Memory B cell (primary cell): ENCODE measurements around the gene NCOR1.
"Not testable (repeated sequence)": the region's sequence is repeated elsewhere in the genome, so short reads cannot be mapped to it uniquely, and the experiment has no call there.

Source experiments
- ATAC-seq: fragments of 150-1000 bp; cut with Tn5 transposase; 2 replicates; pipeline ENCODE4 v1.10.0; 2021; ENCODE audit warnings: low read depth, mild to moderate bottlenecking, moderate library complexity
- DNase-seq, 2 donors: peaks; one replicate each; pipeline ENCODE4 v3.0.0; 2022; ENCODE audit warnings: low spot score in 2 of 2
- H3K27ac Mint-ChIP-seq: one replicate; pipeline ENCODE4 v1.8.0; 2022; ENCODE audit warnings: mild to moderate bottlenecking, moderate library complexity, mixed read lengths
- H3K27me3 Mint-ChIP-seq: one replicate; pipeline ENCODE4 v1.8.0; 2022; ENCODE audit warnings: mixed read lengths
- H3K36me3 Mint-ChIP-seq: one replicate; pipeline ENCODE4 v1.8.0; 2022; ENCODE audit warnings: mild to moderate bottlenecking, mixed read lengths
- H3K4me1 Mint-ChIP-seq: one replicate; pipeline ENCODE4 v1.8.0; 2022; ENCODE audit warnings: mixed read lengths
- H3K4me3 Mint-ChIP-seq: one replicate; pipeline ENCODE4 v1.8.0; 2022; ENCODE audit warnings: mild to moderate bottlenecking, moderate library complexity, mixed read lengths
- H3K9me3 Mint-ChIP-seq: one replicate; pipeline ENCODE4 v1.8.0; 2022; ENCODE audit warnings: mixed read lengths

NCOR1 gene

DNA sequence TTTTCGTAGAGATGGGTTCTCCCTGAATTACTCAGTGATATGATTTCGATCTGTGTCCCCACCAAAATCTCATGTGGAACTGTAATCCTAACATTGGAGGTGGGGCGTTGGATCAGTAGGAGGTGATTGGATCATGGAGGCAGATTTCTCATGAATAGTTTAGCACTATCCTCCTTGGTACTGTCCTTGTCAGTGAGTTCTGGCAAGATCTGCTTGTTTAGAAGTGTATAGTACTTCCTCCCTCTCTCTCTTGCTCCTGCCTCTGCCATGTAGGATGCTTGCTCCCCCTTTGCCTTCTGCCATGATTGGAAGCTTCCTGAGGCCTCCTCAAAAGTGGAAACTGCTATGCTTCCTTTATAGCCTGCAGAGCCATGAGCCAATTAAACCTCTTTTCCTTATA is 24.6 kb upstream of the NCOR1 start:
- H3K4me1 Mint-ChIP-seq = peaks cover 10% of the 10 kb centered on the region
- DNase-seq (no peak), ATAC-seq (no peak)
- H3K9me3 Mint-ChIP-seq = no peaks in the 10 kb centered on the region
- H3K27ac Mint-ChIP-seq = no peak overlapping the region
- H3K4me3 Mint-ChIP-seq = no peak overlapping the region
- H3K27me3 Mint-ChIP-seq = no peaks in the 10 kb centered on the region
- peaks cover 8% of the 10 kb centered on the region for H3K36me3 Mint-ChIP-seq

DNA sequence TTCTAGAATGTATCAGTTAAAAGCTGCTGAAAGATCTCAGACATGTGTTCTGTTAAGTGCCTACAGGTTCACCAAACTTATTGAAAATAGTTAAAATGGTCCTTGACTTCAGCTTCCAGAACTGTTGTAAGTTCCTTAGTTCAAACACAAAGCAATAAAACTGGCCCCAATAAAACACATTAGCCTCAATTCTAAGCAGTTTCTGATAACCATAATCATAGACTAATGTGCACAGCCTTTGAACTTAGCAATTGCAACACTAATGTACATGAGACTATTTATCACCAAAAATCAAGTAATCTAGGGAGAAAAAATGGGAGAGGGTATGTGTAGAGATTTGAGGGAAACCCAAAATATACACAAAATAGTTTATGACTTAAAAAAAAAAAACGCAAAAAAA is 17.1 kb upstream of the NCOR1 start:
- ATAC-seq = no peak
- no peaks in the 10 kb centered on the region for H3K27me3 Mint-ChIP-seq
- no peak overlapping the region for H3K4me3 Mint-ChIP-seq
- no peak for DNase-seq
- H3K27ac Mint-ChIP-seq = no peak overlapping the region
- peaks cover 9% of the 10 kb centered on the region for H3K4me1 Mint-ChIP-seq
- no peaks in the 10 kb centered on the region for H3K9me3 Mint-ChIP-seq
- peaks cover 19% of the 10 kb centered on the region for H3K36me3 Mint-ChIP-seq

DNA sequence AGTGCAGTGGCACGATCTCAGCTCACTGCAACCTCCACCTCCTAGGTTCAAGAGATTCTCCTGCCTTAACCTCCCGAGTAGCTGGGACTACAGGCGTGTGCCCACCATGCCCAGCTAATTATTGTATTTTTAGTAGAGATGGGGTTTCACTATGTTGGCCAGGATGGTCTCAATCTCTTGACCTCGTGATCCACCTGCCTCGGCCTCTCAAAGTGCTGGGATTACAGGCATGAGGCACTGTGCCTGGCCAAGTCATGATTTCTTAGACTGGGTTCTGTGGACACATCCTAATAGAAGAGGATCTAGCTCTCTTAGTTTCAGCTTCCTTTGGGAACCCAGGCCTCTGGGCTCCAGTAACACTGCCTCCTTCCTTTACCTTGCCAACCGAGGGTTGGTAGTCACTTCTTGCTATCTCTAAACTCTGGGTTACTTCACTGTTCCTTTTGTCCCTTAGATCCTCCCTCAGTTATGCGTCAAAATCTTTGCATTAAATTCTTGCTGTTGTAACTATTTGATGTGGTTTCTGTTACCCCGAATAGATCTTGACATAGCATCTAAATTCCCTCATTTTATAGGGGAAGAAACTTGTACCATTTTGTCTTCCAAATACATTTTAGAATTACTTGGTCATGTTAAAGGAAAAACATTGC is 14.7 kb upstream of the NCOR1 start:
- peaks cover 13% of the 10 kb centered on the region for H3K4me1 Mint-ChIP-seq
- not testable (repeated sequence) for H3K4me3 Mint-ChIP-seq, H3K27ac Mint-ChIP-seq

DNA sequence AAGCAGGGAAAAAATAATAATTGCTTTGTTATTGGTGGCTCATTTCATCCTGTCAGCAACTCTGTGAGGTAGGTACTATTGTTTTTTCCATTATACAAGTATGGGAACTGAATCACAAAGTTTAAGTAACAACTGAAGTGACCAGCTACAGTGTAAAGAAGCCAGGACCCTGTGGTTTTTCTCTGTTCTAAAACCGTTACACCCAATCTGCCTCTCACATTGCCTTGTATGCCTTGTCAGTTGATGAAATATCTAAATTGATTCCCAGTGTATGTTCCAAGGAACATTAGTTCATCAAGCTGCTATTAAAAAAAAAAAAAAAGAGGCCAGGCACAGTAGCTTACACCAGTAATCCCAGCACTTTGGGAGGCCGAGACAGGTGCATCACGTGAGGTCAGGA is 7.1 kb upstream of the NCOR1 start:
- H3K27me3 Mint-ChIP-seq = no peaks in the 10 kb centered on the region
- no peak overlapping the region for H3K27ac Mint-ChIP-seq
- ATAC-seq = no peak
- no peaks in the 10 kb centered on the region for H3K36me3 Mint-ChIP-seq
- H3K4me3 Mint-ChIP-seq = no peak overlapping the region
- no peak for DNase-seq
- H3K9me3 Mint-ChIP-seq = no peaks in the 10 kb centered on the region
- H3K4me1 Mint-ChIP-seq = peaks cover 9% of the 10 kb centered on the region

More for the DNA sequence above, 14.7 kb upstream of the NCOR1 start:
- not testable (repeated sequence) for DNase-seq, ATAC-seq, H3K9me3 Mint-ChIP-seq, H3K27me3 Mint-ChIP-seq
- H3K36me3 Mint-ChIP-seq = peaks cover 14% of the 10 kb centered on the region

DNA sequence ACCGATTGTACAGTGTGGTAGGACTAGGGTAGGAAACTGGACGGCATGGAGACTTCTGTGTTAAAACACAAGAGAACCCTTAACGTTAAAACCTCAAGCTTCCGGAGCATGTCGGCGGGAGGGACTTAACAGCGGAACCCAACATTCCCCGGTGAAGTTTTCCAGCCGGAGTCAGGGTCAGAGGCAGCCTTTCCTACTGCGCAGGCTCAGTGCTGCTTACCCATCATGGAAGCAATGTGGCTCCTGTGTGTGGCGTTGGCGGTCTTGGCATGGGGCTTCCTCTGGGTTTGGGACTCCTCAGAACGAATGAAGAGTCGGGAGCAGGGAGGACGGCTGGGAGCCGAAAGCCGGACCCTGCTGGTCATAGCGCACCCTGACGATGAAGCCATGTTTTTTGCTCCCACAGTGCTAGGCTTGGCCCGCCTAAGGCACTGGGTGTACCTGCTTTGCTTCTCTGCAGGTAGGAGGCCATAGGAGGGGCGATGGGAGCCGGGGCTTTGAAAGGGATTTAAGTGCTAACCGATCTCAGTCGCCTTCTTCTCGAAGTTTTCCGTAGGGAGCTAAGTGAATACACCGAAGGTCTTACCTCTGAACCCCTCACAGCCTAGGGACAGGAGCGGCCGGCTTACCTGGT is 1.8 kb upstream of the NCOR1 start, which contains the start of gene PIGL:
Gene PIGL, plus strand, starts transcription at position 209 of the 634 bp plus-strand sequence. Its CDS starts 17 bp downstream, at position 226.
- H3K9me3 Mint-ChIP-seq = no peaks in the 10 kb centered on the region
- H3K4me3 Mint-ChIP-seq = peak within 1 kb of the TSS; percentile 96
- no peaks in the 10 kb centered on the region for H3K27me3 Mint-ChIP-seq
- no peaks in the 10 kb centered on the region for H3K36me3 Mint-ChIP-seq
- DNase-seq (peak; percentile 35 to 52), ATAC-seq (peak; percentile 22)
- H3K27ac Mint-ChIP-seq = peak within 1 kb of the TSS; percentile 94
- H3K4me1 Mint-ChIP-seq = peaks cover 23% of the 10 kb centered on the region

DNA sequence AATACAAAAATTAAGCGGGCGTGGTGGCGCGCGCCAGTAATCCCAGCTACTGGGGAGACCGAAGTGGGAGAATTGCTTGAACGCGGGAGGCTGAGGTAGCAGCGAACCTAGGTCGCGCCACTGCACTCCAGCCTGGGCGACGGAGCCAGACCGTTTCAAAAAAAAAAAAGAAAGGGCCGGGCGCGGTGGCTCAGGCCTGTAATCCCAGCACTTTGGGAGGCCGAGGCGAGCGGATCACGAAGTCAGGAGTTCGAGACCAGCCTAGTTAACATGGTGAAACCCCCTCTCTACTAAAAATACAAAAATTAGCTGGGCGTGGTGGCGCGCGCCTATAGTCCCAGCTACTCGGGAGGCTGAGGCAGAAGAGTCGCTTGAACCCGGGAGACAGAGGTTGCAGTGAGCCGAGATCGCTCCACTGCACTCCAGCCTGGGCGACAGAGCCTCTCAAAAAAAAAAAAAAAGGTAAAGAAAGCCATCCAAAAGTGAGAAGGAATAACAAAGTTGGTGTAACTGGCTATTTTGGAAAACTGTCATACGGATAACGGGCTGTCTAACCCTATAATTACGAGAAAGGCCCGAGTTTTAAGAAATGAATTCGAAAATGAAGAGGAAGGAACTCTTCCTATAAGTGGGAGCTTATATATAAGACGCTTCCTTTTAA is 1.1 kb upstream of the NCOR1 start:
- H3K9me3 Mint-ChIP-seq = not testable (repeated sequence)

DNA sequence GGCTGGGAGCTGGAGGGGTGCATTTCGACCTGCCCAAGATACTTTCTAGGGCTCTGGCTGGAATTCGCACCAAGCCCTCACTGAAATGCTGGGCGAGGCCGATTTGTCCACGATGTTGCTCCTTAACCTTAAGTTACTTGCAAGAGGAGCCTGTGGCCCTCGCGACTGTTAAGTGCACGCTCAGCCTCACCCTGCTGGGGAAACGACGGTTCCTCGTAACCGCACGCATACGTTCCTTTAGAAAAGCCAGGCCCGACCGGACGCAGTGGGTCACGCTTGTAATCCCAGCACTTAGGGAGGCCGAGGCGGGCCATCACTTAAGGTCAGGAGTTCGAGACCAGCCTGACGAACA is 607 bp upstream of the NCOR1 start:
- peak overlapping the region; percentile 96 for H3K4me3 Mint-ChIP-seq
- H3K36me3 Mint-ChIP-seq = no peaks in the 10 kb centered on the region
- DNase-seq = peak in 1 of 2 donors; percentile 14
- no peaks in the 10 kb centered on the region for H3K9me3 Mint-ChIP-seq
- peaks cover 23% of the 10 kb centered on the region for H3K4me1 Mint-ChIP-seq
- peak overlapping the region; percentile 94 for H3K27ac Mint-ChIP-seq
- peak; percentile 10 for ATAC-seq
- no peaks in the 10 kb centered on the region for H3K27me3 Mint-ChIP-seq

More for the DNA sequence above, 1.1 kb upstream of the NCOR1 start:
- H3K36me3 Mint-ChIP-seq, ATAC-seq, DNase-seq, H3K27me3 Mint-ChIP-seq: not testable (repeated sequence)
- peak overlapping the region; percentile 94 for H3K27ac Mint-ChIP-seq
- H3K4me1 Mint-ChIP-seq = peaks cover 23% of the 10 kb centered on the region
- H3K4me3 Mint-ChIP-seq = peak overlapping the region; percentile 96

DNA sequence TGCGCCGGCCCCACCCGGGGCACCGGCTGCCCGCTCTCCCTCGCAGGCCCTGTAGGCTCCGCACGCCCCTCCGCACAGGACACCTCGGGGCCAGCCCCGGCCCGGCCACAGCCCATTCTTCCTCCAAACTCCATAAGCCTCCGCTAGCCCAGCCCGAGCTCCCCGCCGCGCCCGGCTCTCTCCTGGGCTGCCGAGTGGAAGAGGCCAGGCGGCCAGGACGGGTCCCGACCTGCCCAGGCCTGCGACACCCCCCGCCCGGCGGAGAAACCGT is 397 bp downstream of the NCOR1 start:
- Mint-ChIP-seq H3K27ac (peak overlapping the region; percentile 94), H3K36me3 (no peaks in the 10 kb centered on the region), H3K4me1 (peaks cover 23% of the 10 kb centered on the region), H3K4me3 (peak overlapping the region; percentile 96), H3K9me3 (no peaks in the 10 kb centered on the region), H3K27me3 (no peaks in the 10 kb centered on the region)
- DNase-seq = no peak
- ATAC-seq = peak; percentile 31

DNA sequence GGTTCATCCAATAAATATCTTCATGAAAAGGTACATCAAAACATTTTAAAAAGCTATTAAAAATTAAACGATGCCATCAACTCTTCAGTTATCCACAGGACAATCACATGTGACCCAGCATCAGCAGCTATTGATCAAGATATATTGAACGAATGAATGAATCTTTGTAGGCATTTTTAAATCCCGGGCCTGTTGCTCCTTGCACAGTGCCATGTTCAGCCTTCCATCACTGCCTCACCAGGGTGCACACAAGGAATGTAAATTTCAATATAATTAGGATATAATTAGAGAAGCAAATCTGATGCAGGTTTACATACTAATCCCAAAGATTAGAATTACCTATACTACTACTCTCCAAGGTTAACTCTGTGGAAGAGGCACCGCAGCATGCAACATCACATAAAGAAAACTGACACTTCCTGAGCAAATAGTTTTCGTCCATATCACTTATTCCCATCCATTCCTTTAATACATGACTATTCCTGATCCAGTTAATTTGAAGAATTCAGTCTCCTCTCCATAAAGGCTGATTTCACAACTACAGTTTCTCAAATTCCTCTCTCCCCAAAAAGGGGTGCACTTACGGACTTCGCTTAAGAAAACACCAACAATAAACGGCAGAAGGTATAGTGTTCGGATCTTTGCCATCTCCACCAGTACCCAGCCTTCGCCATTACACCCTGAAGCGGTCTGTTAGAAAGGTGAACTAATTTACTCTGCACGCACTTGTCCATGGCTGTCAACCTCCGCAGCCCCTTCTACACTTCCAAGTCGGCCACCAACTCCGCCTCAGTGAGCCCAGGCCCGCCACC is 938 bp downstream of the NCOR1 start:
- Mint-ChIP-seq H3K4me1 (peaks cover 23% of the 10 kb centered on the region), H3K36me3 (no peaks in the 10 kb centered on the region), H3K27me3 (no peaks in the 10 kb centered on the region), H3K9me3 (no peaks in the 10 kb centered on the region), H3K4me3 (peak overlapping the region; percentile 96), H3K27ac (peak overlapping the region; percentile 94)
- peak; percentile 28 for ATAC-seq
- DNase-seq = no peak

DNA sequence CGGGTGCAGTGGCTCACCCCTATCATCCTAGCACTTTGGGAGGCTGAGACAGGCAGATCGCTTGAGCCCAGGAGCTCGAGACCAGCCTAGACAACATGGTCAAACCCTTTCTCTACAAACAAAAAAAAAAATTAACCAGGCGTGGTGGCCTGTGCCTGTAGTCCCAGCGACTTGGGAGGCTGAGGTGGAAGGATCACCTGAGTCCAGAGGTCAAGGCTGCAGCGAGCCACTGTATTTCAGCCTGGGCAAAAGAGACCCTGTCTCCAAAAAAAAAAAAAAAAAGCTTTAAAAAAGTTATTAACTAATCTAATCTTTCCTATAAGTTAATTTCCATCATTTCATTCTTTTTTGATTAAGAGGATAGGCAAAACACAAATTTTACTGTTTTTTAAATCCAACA is 2.5 kb downstream of the NCOR1 start:
- Mint-ChIP-seq H3K27me3 (no peaks in the 10 kb centered on the region), H3K4me3 (no peak overlapping the region), H3K9me3 (no peaks in the 10 kb centered on the region), H3K27ac (peak overlapping the region; percentile 94), H3K4me1 (peaks cover 22% of the 10 kb centered on the region), H3K36me3 (no peaks in the 10 kb centered on the region)
- ATAC-seq (no peak), DNase-seq (no peak)

DNA sequence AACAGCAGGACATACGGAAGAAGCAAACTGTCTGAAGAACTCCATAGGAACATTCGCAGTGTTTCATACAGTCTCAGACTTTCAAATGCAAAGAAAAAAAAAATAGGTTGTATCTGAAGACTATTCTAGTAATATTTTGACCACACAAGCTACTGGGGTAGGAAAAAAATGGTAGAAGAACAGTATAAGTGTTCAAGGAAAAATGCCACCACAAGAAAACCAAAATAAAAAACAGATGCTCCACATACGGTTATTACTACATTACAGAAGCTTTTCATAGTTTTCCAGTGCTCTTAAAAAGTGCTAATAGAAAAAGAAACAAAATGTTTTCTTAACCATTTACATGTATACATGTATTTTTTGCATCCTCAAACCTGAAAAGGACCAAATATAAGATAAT is 3.7 kb downstream of the NCOR1 start:
- ATAC-seq (no peak), DNase-seq (no peak)
- H3K27me3 Mint-ChIP-seq = no peaks in the 10 kb centered on the region
- H3K9me3 Mint-ChIP-seq = no peaks in the 10 kb centered on the region
- no peak overlapping the region for H3K27ac Mint-ChIP-seq
- H3K4me3 Mint-ChIP-seq = no peak overlapping the region
- H3K36me3 Mint-ChIP-seq = no peaks in the 10 kb centered on the region
- H3K4me1 Mint-ChIP-seq = peaks cover 15% of the 10 kb centered on the region

DNA sequence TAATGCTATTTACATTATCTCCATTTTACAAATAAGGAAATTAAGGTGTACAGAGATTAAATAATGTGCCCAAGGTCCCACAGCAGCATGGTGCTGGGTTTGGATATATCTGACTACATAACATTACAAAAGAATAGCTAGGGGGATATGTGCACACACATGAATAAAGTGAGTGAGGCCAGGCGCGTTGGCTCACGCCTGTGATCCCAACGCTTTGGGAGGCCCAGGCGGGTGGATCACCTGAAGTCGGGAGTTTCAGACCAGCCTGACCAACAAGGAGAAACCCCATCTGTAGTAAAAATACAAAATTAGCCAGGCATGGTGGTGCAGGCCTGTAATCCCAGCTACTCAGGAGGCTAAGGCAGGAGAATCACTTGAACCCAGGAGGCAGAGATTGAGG is 10.6 kb downstream of the NCOR1 start:
- not testable (repeated sequence) for H3K4me3 Mint-ChIP-seq, ATAC-seq, H3K27me3 Mint-ChIP-seq, DNase-seq, H3K9me3 Mint-ChIP-seq, H3K36me3 Mint-ChIP-seq
- Mint-ChIP-seq H3K27ac (peak overlapping the region; percentile 82), H3K4me1 (peaks cover 38% of the 10 kb centered on the region)

DNA sequence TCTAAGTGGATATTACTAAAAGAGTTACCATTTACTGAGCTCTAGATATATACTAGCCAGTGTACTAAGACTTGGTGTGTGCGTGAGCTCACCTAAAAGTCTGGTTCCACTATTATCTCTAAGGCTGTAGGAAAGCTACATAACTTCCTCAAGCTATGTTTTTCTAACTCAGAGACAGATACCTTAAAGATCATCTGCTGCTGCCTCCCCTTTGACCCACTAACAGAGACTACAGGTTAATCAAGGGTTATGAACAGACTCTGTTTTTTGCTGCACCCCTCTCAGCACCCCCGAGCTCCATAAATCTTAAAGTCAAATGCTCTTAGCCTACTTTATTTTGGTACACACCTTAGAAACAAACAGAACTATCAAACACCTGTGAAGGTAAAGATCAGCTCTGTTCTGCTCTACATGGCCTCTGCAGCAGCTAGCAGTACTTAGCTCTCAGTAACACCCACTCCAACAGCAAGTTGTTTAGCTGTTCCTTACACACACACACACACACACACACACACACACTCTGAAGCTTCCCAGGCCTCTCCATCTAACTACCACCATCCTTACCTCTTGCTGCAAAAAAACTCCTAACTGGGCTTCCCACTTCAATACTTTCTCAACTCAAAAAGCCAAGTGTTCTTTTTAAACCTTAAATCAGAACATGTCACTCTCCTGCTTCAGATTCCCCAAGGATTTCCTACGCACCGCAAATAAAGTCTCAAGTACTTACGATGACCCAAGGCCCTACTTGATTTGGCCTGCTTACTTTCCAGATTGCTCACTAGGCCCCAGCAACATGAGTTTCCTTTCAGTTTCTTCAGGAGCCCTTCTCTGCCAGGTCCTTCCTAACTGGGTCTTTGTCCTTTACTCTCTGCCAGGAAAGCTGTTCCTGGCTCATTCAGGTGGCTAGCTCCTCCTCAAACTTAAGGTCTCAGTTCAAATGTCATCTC is 12.5 kb downstream of the NCOR1 start:
- not testable (repeated sequence) for H3K27me3 Mint-ChIP-seq, H3K9me3 Mint-ChIP-seq, H3K36me3 Mint-ChIP-seq, DNase-seq
- Mint-ChIP-seq H3K4me1 (peaks cover 43% of the 10 kb centered on the region), H3K4me3 (peak overlapping the region; percentile 4), H3K27ac (peak overlapping the region; percentile 82)
- ATAC-seq = peak; percentile 45
